ENCODE data around the gene TNFRSF17. TPM values are rescaled to one million over a fixed set of nuclear protein-coding genes. Genes with fewer than 3 reads are reported as not detected.
"Not testable (repeated sequence)": the region's sequence is repeated elsewhere in the genome, so short reads cannot be mapped to it uniquely, and the experiment has no call there.

The TNFRSF17 gene
- total and polyA plus RNA-seq, 8 donors = 0.32 to 1.7 TPM; not detected in 6

- Histone ChIP-seq H3K9me3 (no peaks in the 10 kb centered on the region), H3K27ac (no peak overlapping the region), H3K4me3 (no peak overlapping the region), H3K4me1 (no peaks in the 10 kb centered on the region), H3K27me3 (no peaks in the 10 kb centered on the region), H3K36me3 (no peaks in the 10 kb centered on the region)
- WGBS, 2 donors = 75 to 80% methylated on average over 7 of the region's 7 CpGs
- DNase-seq = no peak
- intact Hi-C loops (cut with DNase I) = no loop called here
- TF ChIP-seq CTCF (IDR thresholded peaks at IDR 0.05) = no peak
- no peak for ATAC-seq
- no peak for FAIRE-seq
Observed at GRCh38 chr16:11966173-11966572, 1.2 kb downstream of the TNFRSF17 start.

GRCh38 chr16:11967195-11967911, 2.3 kb downstream of the TNFRSF17 start:
- peak in 1 of 4 donors; percentile 42 for ATAC-seq

GRCh38 chr16:11968577-11968976, 3.6 kb downstream of the TNFRSF17 start:
- H3K27ac ChIP-seq = no peak overlapping the region
- ATAC-seq (no peak), FAIRE-seq (no peak), DNase-seq (no peak)
- H3K27me3 ChIP-seq = no peaks in the 10 kb centered on the region
- WGBS, 2 donors = 78 to 89% methylated on average over 3 of the region's 3 CpGs
- intact Hi-C loops (cut with DNase I) = no loop called here
- no peak for TF ChIP-seq CTCF (IDR thresholded peaks at IDR 0.05)
- no peaks in the 10 kb centered on the region for H3K9me3 ChIP-seq
- H3K36me3 ChIP-seq = no peaks in the 10 kb centered on the region
- no peak overlapping the region for H3K4me3 ChIP-seq
- H3K4me1 ChIP-seq = no peaks in the 10 kb centered on the region

More at GRCh38 chr16:11967195-11967911, 2.3 kb downstream of the TNFRSF17 start:
- Histone ChIP-seq H3K4me1 (no peaks in the 10 kb centered on the region), H3K36me3 (no peaks in the 10 kb centered on the region), H3K4me3 (no peak overlapping the region), H3K27me3 (no peaks in the 10 kb centered on the region), H3K9me3 (no peaks in the 10 kb centered on the region), H3K27ac (no peak overlapping the region)
- intact Hi-C loops (cut with DNase I) = no loop called here
- DNase-seq = no peak
- TF ChIP-seq CTCF (IDR thresholded peaks at IDR 0.05) = no peak
- WGBS, 2 donors = 38 to 43% methylated on average over 17 of the region's 17 CpGs
- FAIRE-seq = no peak

- DNase-seq; H3K9me3 ChIP-seq; H3K27ac ChIP-seq; intact Hi-C loops (cut with DNase I); H3K27me3 ChIP-seq; FAIRE-seq; H3K4me3 ChIP-seq; H3K4me1 ChIP-seq; H3K36me3 ChIP-seq; ATAC-seq: not testable (repeated sequence)
- 94 to 96% methylated on average over 5 of the region's 5 CpGs for WGBS, 2 donors
Observed at GRCh38 chr16:11970292-11970691, 5.3 kb downstream of the TNFRSF17 start.

GRCh38 chr16:11972128-11972527, 7.1 kb downstream of the TNFRSF17 start:
- peaks cover 0 to 4% (median 0%) of the 10 kb centered on the region in 3 donors for H3K4me1 ChIP-seq
- no peak overlapping the region for H3K27ac ChIP-seq
- FAIRE-seq (no peak), DNase-seq (no peak), ATAC-seq (no peak)
- WGBS, 2 donors = 68 to 72% methylated on average over 11 of the region's 11 CpGs
- H3K4me3 ChIP-seq = peak overlapping the region in 1 of 4 donors; percentile 1
- intact Hi-C loops (cut with DNase I) = no loop called here
- no peak for TF ChIP-seq CTCF (IDR thresholded peaks at IDR 0.05)
- H3K9me3 ChIP-seq = no peaks in the 10 kb centered on the region
- no peaks in the 10 kb centered on the region for H3K27me3 ChIP-seq
- no peaks in the 10 kb centered on the region for H3K36me3 ChIP-seq

All from pancreas (tissue), 10 donors.